ENCODE measurements around the gene ARFGEF3.

DNA sequence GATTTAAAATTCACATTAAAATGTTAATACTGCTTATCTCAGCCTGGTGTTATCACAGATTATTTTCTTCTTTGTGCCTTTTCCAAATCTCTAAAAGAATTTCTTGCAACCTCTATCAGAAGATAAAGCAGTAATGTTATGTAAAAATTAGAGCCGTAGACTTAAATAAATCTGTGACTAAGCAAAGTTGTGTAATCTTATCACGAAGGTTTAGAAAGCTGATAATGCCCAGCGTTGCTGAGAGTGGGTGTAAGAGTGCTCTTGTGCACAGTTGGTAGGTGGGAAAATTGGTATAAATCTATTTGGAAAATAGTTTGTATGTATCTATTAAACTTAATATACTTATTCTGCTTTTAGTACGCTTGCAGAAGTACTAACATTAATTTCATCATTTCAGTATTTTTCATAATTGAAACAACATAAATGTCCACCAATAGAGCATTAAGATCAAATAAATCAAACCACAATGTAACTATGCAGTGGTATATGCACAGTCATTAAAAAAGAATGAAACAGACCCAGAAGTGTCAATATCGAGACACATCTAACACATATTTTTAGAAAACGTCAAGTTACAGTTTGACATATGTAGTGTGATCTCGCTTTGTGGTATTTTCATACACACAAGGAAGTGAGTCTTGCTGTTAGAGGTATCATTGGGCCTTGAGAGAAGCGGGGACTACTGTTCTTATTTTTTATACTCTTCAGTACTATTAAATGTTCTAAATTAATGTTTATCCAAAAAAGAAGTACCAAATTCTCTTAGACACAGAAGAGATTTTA, 111.0 kb downstream of the ARFGEF3 start:
- TF ChIP-seq POLR2AphosphoS5 (IDR thresholded peaks at IDR 0.05; ENCODE audit: borderline replicate concordance, low read depth, low read length) (no peak), EZH2 (IDR thresholded peaks at IDR 0.05) (no peak), FOXP2 (optimal IDR thresholded peaks at IDR 0.05; ENCODE audit: control extremely low read depth, extremely low read length, insufficient read depth) (no peak)
